Endothelial cell of umbilical vein (primary cell): ENCODE data around the gene CCR3. TPM values are rescaled to one million over a fixed set of nuclear protein-coding genes. Genes with fewer than 3 reads are reported as not detected.

Experiments used
- BruUV-seq: library from RNA; stranded (reverse); fragments of 400-500 nt; replicated peaks from 2 replicates; lab custom pipeline; 2021; lab: Mats Ljungman, UMichigan
- CTCF ChIA-PET: fragments of 300-600, 350-600 bp; sonication (Branson Sonifier 250); formaldehyde crosslinking; loops from one replicate; lab custom pipeline; 2021; ENCODE audit warnings: antibody characterized with exemption, inconsistent platforms; lab: Charles Lee
- POLR2A ChIA-PET: fragments of 300-600, 350-600 bp; sonication (Branson Sonifier 250); formaldehyde crosslinking; loops from one replicate; lab custom pipeline; 2021; ENCODE audit warnings: antibody characterized with exemption, inconsistent platforms; lab: Charles Lee
- DNase-seq: peaks from one replicate; pipeline ENCODE4 v3.0.0-alpha.2; 2011; ENCODE audit warnings: low read depth, low spot score
- FAIRE-seq: peaks from 2 replicates; lab custom pipeline; 2011; peaks lifted over from hg19 to GRCh38; lab: Jason Lieb, UNC
- H2AFZ ChIP-seq: 2 replicates; pipeline ENCODE4 v1.6.0; 2012; ENCODE audit warnings: low read depth, low read length, control low read depth, inconsistent platforms
- H3K27ac ChIP-seq: 2 replicates; pipeline ENCODE4 v1.5.1; 2011; ENCODE audit warnings: low read depth, mild to moderate bottlenecking, control low read depth, low read length, moderate library complexity; ENCODE audit not compliant: insufficient read depth
- H3K27me3 ChIP-seq, 2 experiments: 2 replicates each; pipeline versions ENCODE4 v1.6.0 to v1.6.1; 2011; ENCODE audit warnings: low read length in 2 of 2, mixed read lengths in 1 of 2; ENCODE audit not compliant: control insufficient read depth in 2 of 2, insufficient read depth in 2 of 2
- H3K36me3 ChIP-seq, 2 experiments: 2 replicates in 1 of 2; 3 replicates in 1 of 2; pipeline ENCODE4 v1.5.1; 2011; ENCODE audit warnings: low read length in 2 of 2, mild to moderate bottlenecking in 1 of 2, moderate library complexity in 1 of 2; ENCODE audit not compliant: control insufficient read depth in 2 of 2, insufficient read depth in 2 of 2; ENCODE audit errors: extremely low read depth in 1 of 2
- H3K4me1 ChIP-seq: 3 replicates; pipeline ENCODE4 v1.5.1; 2011; ENCODE audit warnings: mild to moderate bottlenecking, low read length; ENCODE audit not compliant: control insufficient read depth, insufficient read depth; ENCODE audit errors: extremely low read depth
- H3K4me2 ChIP-seq: 2 replicates; pipeline ENCODE4 v1.6.1; 2011; ENCODE audit warnings: low read length, control low read depth, mixed read lengths; ENCODE audit not compliant: insufficient read depth
- H3K4me3 ChIP-seq, 3 experiments: fragments of 200-600 bp in 1 of 3; sonication (generic), shearing (Covaris generic) in 1 of 3; replicated peaks in 1 of 3; 2 replicates each; pipeline ENCODE4 v1.5.1; 2011 to 2016; ENCODE audit warnings: control low read depth in 3 of 3, low read length in 3 of 3, mild to moderate bottlenecking in 2 of 3, inconsistent platforms in 1 of 3, low read depth in 1 of 3, moderate library complexity in 1 of 3; ENCODE audit not compliant: insufficient read depth in 1 of 3
- H3K79me2 ChIP-seq: 2 replicates; pipeline ENCODE4 v1.6.0; 2012; ENCODE audit warnings: low read length, inconsistent platforms; ENCODE audit not compliant: control insufficient read depth, insufficient read depth
- H3K9ac ChIP-seq: replicated peaks from 2 replicates; pipeline ENCODE3; 2011; ENCODE audit warnings: low read length, control low read depth; ENCODE audit not compliant: insufficient read depth; ENCODE audit errors: extremely low read depth
- H3K9me1 ChIP-seq: replicated peaks from 3 replicates; pipeline ENCODE4 v1.6.0; 2011; ENCODE audit warnings: mild to moderate bottlenecking, low read length; ENCODE audit not compliant: control insufficient read depth, insufficient read depth; ENCODE audit errors: extremely low read depth
- H3K9me3 ChIP-seq: replicated peaks from 2 replicates; pipeline ENCODE4 v1.5.1; 2012; ENCODE audit warnings: low read length, inconsistent platforms; ENCODE audit not compliant: control insufficient read depth, insufficient read depth
- H4K20me1 ChIP-seq: replicated peaks from 2 replicates; pipeline ENCODE3; 2011; ENCODE audit warnings: mild to moderate bottlenecking, low read length; ENCODE audit not compliant: control insufficient read depth, insufficient read depth; ENCODE audit errors: extremely low read depth
- EZH2 ChIP-seq: IDR thresholded peaks from 2 replicates; pipeline ENCODE4 v1.6.1; 2012; ENCODE audit warnings: borderline replicate concordance, low read depth, mild to moderate bottlenecking, moderate library complexity, low read length, inconsistent platforms; ENCODE audit not compliant: severe bottlenecking
- FOS ChIP-seq: IDR thresholded peaks from 2 replicates; pipeline ENCODE4 v1.6.1; 2011; ENCODE audit warnings: mild to moderate bottlenecking, low read length, moderate library complexity, borderline replicate concordance; ENCODE audit not compliant: insufficient read depth
- GATA2 ChIP-seq: IDR thresholded peaks from 2 replicates; pipeline ENCODE4 v1.7.0; 2011; ENCODE audit warnings: low read depth, mild to moderate bottlenecking, moderate library complexity, mixed read lengths, low read length; ENCODE audit not compliant: insufficient read length, insufficient read depth
- JUN ChIP-seq: IDR thresholded peaks from 2 replicates; pipeline ENCODE4 v1.6.1; 2011; ENCODE audit warnings: borderline replicate concordance, low read depth; ENCODE audit not compliant: insufficient read length, insufficient read depth
- MYC ChIP-seq: IDR thresholded peaks from one replicate; pipeline ENCODE4 v1.6.1; 2011; ENCODE audit warnings: mild to moderate bottlenecking, low read depth, low read length
- POLR2A ChIP-seq: IDR thresholded peaks from 2 replicates; pipeline ENCODE4 v1.6.1; 2012; ENCODE audit warnings: low read depth, mild to moderate bottlenecking, control low read depth, low read length
- POLR2AphosphoS5 ChIP-seq: IDR thresholded peaks from 2 replicates; pipeline ENCODE4 v1.6.1; 2012; ENCODE audit warnings: low read depth, mild to moderate bottlenecking, control low read depth, low read length, moderate library complexity; ENCODE audit not compliant: insufficient read depth
- dilution Hi-C: fragments of 300-500 bp; cut with MboI; formaldehyde crosslinking; loops from one replicate; pipeline ENCODE4 v1.15.0; 2019; ENCODE audit warnings: low sequenced_read_pairs; ENCODE audit not compliant: extremely low pct_ligation_motif_present
- intact Hi-C: fragments of 100-400 bp; cut with micrococcal nuclease; formaldehyde crosslinking; loops from one replicate; pipeline ENCODE4 v1.10.0; 2022
- polyA plus RNA-seq, 4 experiments: library from polyadenylated mRNA; depleted of rRNA in 3 of 4; stranded (reverse) in 3 of 4; unstranded in 1 of 4; fragments of >200 nt; gene quantifications; 2 replicates each; pipeline versions ENCODE4 v1.2.1 to v1.2.3, GENCODE V29; 2011 to 2012; ENCODE audit warnings: missing spikeins in 1 of 4
- total RNA-seq: library from RNA; stranded (reverse); gene quantifications from 2 replicates; pipeline ENCODE4 v1.2.3, GENCODE V29; 2021
- TF ChIP-seq, protein P1 (sequence below), 2 donors: IDR thresholded peaks; 1 replicate in 1 of 2; 2 replicates in 1 of 2; pipeline ENCODE4 v1.5.1; 2011; ENCODE audit warnings: low read length in 2 of 2, mild to moderate bottlenecking in 2 of 2, moderate library complexity in 2 of 2, control low read depth in 1 of 2, inconsistent platforms in 1 of 2, low read depth in 1 of 2; ENCODE audit not compliant: insufficient read depth in 1 of 2; ENCODE audit errors: extremely low read depth in 1 of 2
- TF ChIP-seq, protein P2 (sequence below): IDR thresholded peaks from 2 replicates; pipeline ENCODE4 v1.6.1; 2011; ENCODE audit not compliant: insufficient read depth, insufficient read length

CCR3 gene
- total and polyA plus RNA-seq, 2 donors (not counting 3 experiments of a cell fraction or from before 2014, with no cell fraction given), result not detected

DNA sequence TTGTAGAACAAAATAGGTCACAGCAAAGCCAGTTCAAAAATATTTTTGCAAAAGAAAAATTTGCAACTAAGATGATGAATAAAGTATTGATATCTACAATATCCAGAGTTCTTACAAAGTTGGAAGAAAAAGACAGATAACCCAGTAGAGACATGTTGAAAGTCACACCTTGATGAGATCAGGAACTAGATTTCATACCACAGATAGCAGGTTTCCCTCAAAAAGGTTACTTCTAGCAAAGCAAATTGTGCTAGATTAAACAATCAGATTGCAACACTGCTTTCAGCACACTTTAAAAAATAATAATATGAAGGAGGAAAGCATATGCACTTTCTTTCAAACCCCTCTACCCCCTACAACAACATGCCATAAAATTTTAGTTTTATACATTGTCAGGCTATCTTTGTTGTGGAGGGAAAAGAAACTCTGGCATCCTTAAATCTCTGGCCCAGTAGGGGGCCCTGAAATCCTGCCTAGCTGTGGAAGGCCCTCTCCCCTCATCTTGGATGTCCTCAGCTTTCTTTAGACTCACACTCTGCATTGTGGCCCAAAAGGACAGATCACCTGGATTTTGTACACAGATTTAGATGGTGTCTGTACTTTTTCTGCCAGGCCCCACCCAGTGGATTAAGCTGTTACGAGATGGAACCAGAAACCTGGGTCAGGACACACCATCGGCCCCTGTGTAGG is 50.9 kb downstream of the CCR3 start:
- Histone ChIP-seq H3K4me2 (no peak overlapping the region), H3K27me3 (peaks cover 0 to 3% of the 10 kb centered on the region in 2 experiments), H3K9ac (no peak overlapping the region), H2AFZ (no peak overlapping the region), H3K9me1 (no peaks in the 10 kb centered on the region), H3K27ac (no peak overlapping the region), H3K36me3 (no peaks in the 10 kb centered on the region), H4K20me1 (no peaks in the 10 kb centered on the region), H3K4me3 (no peak overlapping the region), H3K9me3 (no peaks in the 10 kb centered on the region), H3K4me1 (no peaks in the 10 kb centered on the region), H3K79me2 (no peaks in the 10 kb centered on the region)
- ChIA-PET POLR2A (no interaction called here), CTCF (interaction anchor here (0.6 to 2.1 kb wide), 3 partner anchors 17 to 135 kb away, joined by 3 to 8 read pairs (median 3); no protein-coding TSS in a partner anchor)
- dilution Hi-C loops, result no loop called here
- TF ChIP-seq POLR2AphosphoS5 (no peak), GATA2 (no peak), EZH2 (no peak), FOS (no peak), JUN (no peak), MYC (no peak), POLR2A (no peak)
- TF ChIP-seq, protein P1, sequence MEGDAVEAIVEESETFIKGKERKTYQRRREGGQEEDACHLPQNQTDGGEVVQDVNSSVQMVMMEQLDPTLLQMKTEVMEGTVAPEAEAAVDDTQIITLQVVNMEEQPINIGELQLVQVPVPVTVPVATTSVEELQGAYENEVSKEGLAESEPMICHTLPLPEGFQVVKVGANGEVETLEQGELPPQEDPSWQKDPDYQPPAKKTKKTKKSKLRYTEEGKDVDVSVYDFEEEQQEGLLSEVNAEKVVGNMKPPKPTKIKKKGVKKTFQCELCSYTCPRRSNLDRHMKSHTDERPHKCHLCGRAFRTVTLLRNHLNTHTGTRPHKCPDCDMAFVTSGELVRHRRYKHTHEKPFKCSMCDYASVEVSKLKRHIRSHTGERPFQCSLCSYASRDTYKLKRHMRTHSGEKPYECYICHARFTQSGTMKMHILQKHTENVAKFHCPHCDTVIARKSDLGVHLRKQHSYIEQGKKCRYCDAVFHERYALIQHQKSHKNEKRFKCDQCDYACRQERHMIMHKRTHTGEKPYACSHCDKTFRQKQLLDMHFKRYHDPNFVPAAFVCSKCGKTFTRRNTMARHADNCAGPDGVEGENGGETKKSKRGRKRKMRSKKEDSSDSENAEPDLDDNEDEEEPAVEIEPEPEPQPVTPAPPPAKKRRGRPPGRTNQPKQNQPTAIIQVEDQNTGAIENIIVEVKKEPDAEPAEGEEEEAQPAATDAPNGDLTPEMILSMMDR (IDR thresholded peaks at IDR 0.05; ENCODE audit: extremely low read depth in 1 of 2, insufficient read depth in 1 of 2, low read depth in 1 of 2, low read length in 2 of 2), result no peak
- TF ChIP-seq, protein P2, sequence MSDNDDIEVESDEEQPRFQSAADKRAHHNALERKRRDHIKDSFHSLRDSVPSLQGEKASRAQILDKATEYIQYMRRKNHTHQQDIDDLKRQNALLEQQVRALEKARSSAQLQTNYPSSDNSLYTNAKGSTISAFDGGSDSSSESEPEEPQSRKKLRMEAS, result no peak
- DNase-seq (no peak), FAIRE-seq (no peak)
- intact Hi-C loops, result no loop called here
- BruUV-seq, result no TSS peak
